Measurements from ENCODE around the gene FAM135A. TPM values are rescaled to one million over a fixed set of nuclear protein-coding genes. Genes with fewer than 3 reads are reported as not detected.

FAM135A gene
- total and polyA plus RNA-seq, 2 of the 8 experiments (the other 6 are each of a cell fraction or from before 2014, with no cell fraction given) = 17.4 to 35.7 TPM

- no peak overlapping the region for H2BK15ac ChIP-seq (ENCODE audit: low read length)
- H3K23me2 ChIP-seq (ENCODE audit: low read depth, low read length) = no peaks in the 10 kb centered on the region
- no peak overlapping the region for H2BK20ac ChIP-seq (ENCODE audit: low read length)
- no peaks in the 10 kb centered on the region; a peak in 1 of 8 replicates for H3K36me3 ChIP-seq (ENCODE audit: control insufficient read depth in 2 of 4, insufficient read depth in 4 of 4, low read length in 3 of 4)
- no peak overlapping the region for H3K14ac ChIP-seq (ENCODE audit: insufficient read length)
- H4K5ac ChIP-seq (ENCODE audit: insufficient read length, low read depth, low read length) = no peak overlapping the region
- no peak overlapping the region for H3K9ac ChIP-seq (replicated peaks in 1 of 4; ENCODE audit: extremely low read depth in 1 of 4, low read depth in 3 of 4, low read length in 3 of 4)
- H3K23ac ChIP-seq (ENCODE audit: insufficient read length) = no peak overlapping the region
- H2AFZ ChIP-seq (ENCODE audit: low read length) = no peak overlapping the region
- peaks cover 0 to 5% (median 0%) of the 10 kb centered on the region in 4 experiments; a peak in 1 of 7 replicates for H3K4me1 ChIP-seq (replicated peaks in 1 of 4; ENCODE audit: control insufficient read depth in 3 of 4, insufficient read depth in 4 of 4, low read length in 3 of 4)
- H4K91ac ChIP-seq (replicated peaks; ENCODE audit: insufficient read length, low read length) = no peak overlapping the region
- DNase-seq (ENCODE audit: low read depth in 1 of 2, low spot score in 2 of 2) = no peak
- no peak overlapping the region for H3K27ac ChIP-seq (ENCODE audit: low read depth, low read length)
- no peak overlapping the region for H3K4me3 ChIP-seq (ENCODE audit: extremely low read depth in 1 of 4, insufficient read depth in 2 of 4, low read depth in 3 of 4, low read length in 4 of 4)
- no peaks in the 10 kb centered on the region for H3K27me3 ChIP-seq (replicated peaks in 1 of 4; ENCODE audit: control insufficient read depth in 3 of 4, extremely low read depth in 1 of 4, insufficient read depth in 3 of 4, low read length in 3 of 4)
- no peak overlapping the region for H4K8ac ChIP-seq (ENCODE audit: extremely low read depth, insufficient read depth, low read length)
- H3K4ac ChIP-seq (replicated peaks; ENCODE audit: insufficient read length, low read depth, low read length) = no peak overlapping the region
- H4K20me1 ChIP-seq (replicated peaks in 1 of 2; ENCODE audit: control insufficient read depth in 1 of 2, insufficient read depth in 2 of 2, low read length in 2 of 2) = no peaks in the 10 kb centered on the region
- no peak overlapping the region for H3K4me2 ChIP-seq (ENCODE audit: insufficient read depth in 1 of 2, low read depth in 2 of 2, low read length in 2 of 2)
- H3K79me1 ChIP-seq (ENCODE audit: low read depth, low read length) = no peaks in the 10 kb centered on the region
- H3K18ac ChIP-seq (ENCODE audit: extremely low read depth, low read length) = no peak overlapping the region
- FAIRE-seq = no peak
- no peaks in the 10 kb centered on the region for H3K9me3 ChIP-seq (ENCODE audit: insufficient read depth in 2 of 2, low read depth in 1 of 2, low read length in 1 of 2)
- no peak overlapping the region for H2AK5ac ChIP-seq (ENCODE audit: low read depth, low read length)
- TF ChIP-seq EZH2 (IDR thresholded peaks at IDR 0.05; ENCODE audit: low read depth, low read length, severe bottlenecking) = no peak
- no peak for TF ChIP-seq YY1 (IDR thresholded peaks at IDR 0.05; ENCODE audit: low read depth, low read length)
- no peak for TF ChIP-seq GABPA (IDR thresholded peaks at IDR 0.05; ENCODE audit: borderline replicate concordance, insufficient read depth, low read length)
- TF ChIP-seq CEBPB (IDR thresholded peaks at IDR 0.05; ENCODE audit: low read depth, low read length) = no peak
- no peak for TF ChIP-seq CREB1 (IDR thresholded peaks at IDR 0.05)
- TF ChIP-seq ATF3 (IDR thresholded peaks at IDR 0.05; ENCODE audit: insufficient read depth, low read depth, low read length) = no peak
- no peak for TF ChIP-seq TAF7 (optimal IDR thresholded peaks at IDR 0.05; ENCODE audit: borderline replicate concordance, low read depth, low read length)
- TF ChIP-seq TAF1 (IDR thresholded peaks at IDR 0.05; ENCODE audit: low read depth, low read length) = no peak
- TF ChIP-seq HDAC2 (IDR thresholded peaks at IDR 0.05; ENCODE audit: borderline replicate concordance in 1 of 2, low read depth in 2 of 2, low read length in 2 of 2) = no peak
- no peak for TF ChIP-seq CTCF (IDR thresholded peaks at IDR 0.05; ENCODE audit: control extremely low read depth in 1 of 3, insufficient read depth in 1 of 3, low read depth in 1 of 3, low read length in 3 of 3)
- no peak for TF ChIP-seq TBP (IDR thresholded peaks at IDR 0.05; ENCODE audit: low read depth, low read length)
- H3K56ac ChIP-seq (replicated peaks; ENCODE audit: insufficient read length, low read depth, low read length) = no peak overlapping the region
- no peak overlapping the region for H2BK12ac ChIP-seq (ENCODE audit: low read depth, low read length)
- H2BK120ac ChIP-seq (replicated peaks; ENCODE audit: low read depth, low read length) = no peak overlapping the region
- no peak overlapping the region for H2BK5ac ChIP-seq (ENCODE audit: low read depth, low read length)
- no peaks in the 10 kb centered on the region for H3K79me2 ChIP-seq (ENCODE audit: control insufficient read depth in 1 of 2, insufficient read depth in 2 of 2, low read length in 2 of 2)
- 92% methylated on average over 3 of the region's 3 CpGs; no CpG with 5 or more reads in 1 of the 2 experiments for WGBS, 2 experiments (ENCODE audit: extremely low coverage in 1 of 2, insufficient coverage in 1 of 2, insufficient read length in 1 of 2, insufficient replicate concordance in 2 of 2, low coverage in 1 of 2, low lambda C conversion rate in 2 of 2, missing lambda C conversion rate in 1 of 2)
- ChIA-PET CTCF (ENCODE audit: partially characterized antibody) (interaction anchor here (0.7 to 5.1 kb wide), 15 partner anchors 13 to 407 kb away, joined by 3 to 39 read pairs (median 3); no protein-coding TSS in a partner anchor), POLR2A (ENCODE audit: partially characterized antibody) (no interaction called here)
Observed at GRCh38 chr6:70547905-70548304, 134.6 kb downstream of the FAM135A start.

All from H1 (cell line).